HT-29 (cell line): ENCODE measurements around the gene TCF4. TPM values are rescaled to one million over a fixed set of nuclear protein-coding genes. Genes with fewer than 3 reads are reported as not detected.

ENCODE experiments used
- DNase-seq: peaks from one replicate; pipeline ENCODE4 v3.0.0-alpha.2; 2015; ENCODE audit warnings: low spot score
- total RNA-seq: library from RNA; depleted of rRNA; stranded (reverse); fragments of >200 nt; shearing (Covaris generic); gene quantifications from 2 replicates; pipeline ENCODE4 v1.2.3, GENCODE V29; 2014

Gene TCF4
- total RNA-seq, 1 experiment from 2014 or later = 0.58 TPM

- no peak for DNase-seq
These were observed 322.0 kb downstream of the TCF4 start for GRCh38 chr18:55265984-55266383.

DNA sequence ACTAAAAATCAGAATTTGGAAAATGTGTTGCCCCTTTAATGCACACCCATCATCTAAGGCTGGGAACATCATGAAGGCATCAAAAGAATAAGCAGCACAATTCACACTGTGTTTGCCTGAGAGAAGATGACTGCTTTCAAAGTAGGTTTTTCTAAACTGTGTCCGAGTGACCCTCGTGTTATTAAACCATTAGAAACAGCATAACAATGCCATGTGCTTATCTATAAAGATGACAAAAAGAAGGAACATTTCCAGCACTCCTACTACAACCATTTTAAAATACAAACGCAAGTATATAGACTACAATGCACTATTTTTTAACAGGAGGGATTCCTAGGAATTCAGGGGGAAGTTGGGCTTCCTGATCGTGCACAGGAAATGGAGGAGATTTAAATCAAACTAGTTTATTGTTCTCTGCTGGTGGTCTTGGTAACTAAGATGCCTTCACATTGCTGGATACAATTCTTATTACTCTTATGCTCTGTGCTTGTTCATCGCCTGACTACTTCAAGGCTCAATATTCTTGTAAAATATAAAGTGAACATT, 322.8 kb downstream of the TCF4 start:
- DNase-seq = no peak

DNA sequence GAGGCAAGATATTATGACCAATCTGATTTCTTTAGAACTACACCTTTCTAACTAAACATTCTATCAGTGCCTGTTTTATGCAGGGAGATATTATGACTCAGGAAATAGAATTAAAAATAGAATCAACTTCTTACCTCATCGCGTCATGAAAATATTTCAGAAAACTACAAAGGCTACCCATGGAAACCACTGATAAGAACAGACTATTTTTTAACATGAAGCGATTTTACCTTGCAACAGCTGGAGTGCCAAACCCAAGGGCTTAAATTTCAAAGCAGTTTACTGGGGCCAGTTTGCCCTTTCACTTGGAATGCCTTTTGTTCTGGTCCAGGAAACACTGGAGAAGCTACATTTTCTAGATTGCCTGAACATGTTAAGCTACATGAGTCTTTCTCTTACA, 323.9 kb downstream of the TCF4 start:
- peak; percentile 34 for DNase-seq

GRCh38 chr18:55262021-55262560, 325.9 kb downstream of the TCF4 start:
- DNase-seq = no peak

- DNase-seq = no peak
These were observed 326.7 kb downstream of the TCF4 start for GRCh38 chr18:55261253-55261652.

DNA sequence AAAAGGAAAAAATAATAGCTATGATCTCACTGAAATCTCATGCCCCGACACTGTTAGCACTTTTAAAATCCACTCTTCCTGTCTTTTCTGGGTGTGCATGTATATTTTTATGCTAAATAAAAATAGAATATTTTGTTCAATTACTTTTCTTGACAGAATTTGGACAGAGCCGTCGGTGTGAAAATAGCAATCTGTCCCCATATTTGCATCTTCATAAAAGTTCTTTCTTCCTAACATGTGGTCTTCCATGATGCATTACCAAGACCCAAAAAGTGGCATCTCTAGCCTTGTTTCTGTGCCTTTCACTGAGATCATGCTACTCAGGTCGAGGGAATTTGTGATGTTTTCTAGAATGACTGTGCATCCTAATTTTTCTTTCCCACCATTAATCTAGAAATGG, 329.9 kb downstream of the TCF4 start:
- no peak for DNase-seq

- DNase-seq = no peak
These were observed 331.1 kb downstream of the TCF4 start for GRCh38 chr18:55256929-55257289.

- peak; percentile 10 for DNase-seq
These were observed 331.6 kb downstream of the TCF4 start for GRCh38 chr18:55256226-55256928.

GRCh38 chr18:55253814-55254213, 334.2 kb downstream of the TCF4 start:
- DNase-seq = no peak

GRCh38 chr18:55252901-55253300, 335.1 kb downstream of the TCF4 start:
- DNase-seq = no peak

DNA sequence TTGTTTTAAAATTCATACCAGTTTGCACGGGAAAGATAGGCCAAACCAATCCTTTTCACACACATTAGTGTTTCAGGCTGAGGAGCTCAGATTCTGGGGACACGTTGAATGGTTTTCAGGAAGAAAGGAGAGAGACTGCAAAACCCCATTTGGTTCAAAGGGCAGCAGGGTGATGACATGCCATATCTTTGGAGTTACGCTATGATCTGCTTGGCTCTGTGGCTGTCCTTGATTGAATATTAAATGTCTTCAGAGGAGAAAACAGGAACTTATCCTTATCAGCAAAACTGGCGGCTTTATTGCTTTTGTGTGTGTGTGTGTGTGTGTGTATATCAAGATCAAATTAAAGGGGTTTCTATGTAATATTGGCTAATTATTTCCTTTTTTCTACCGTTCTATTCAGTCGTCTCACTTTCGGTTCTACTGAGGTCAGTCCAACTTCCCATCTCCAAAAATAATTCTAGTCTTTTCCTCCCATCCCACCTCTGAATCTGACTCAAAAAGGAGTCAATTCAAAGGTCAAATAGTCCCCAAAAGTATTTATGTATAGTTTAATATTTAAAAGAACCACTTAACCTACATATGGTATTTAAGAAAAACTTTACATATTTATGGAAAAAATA, 335.8 kb downstream of the TCF4 start:
- peak; percentile 22 for DNase-seq

DNA sequence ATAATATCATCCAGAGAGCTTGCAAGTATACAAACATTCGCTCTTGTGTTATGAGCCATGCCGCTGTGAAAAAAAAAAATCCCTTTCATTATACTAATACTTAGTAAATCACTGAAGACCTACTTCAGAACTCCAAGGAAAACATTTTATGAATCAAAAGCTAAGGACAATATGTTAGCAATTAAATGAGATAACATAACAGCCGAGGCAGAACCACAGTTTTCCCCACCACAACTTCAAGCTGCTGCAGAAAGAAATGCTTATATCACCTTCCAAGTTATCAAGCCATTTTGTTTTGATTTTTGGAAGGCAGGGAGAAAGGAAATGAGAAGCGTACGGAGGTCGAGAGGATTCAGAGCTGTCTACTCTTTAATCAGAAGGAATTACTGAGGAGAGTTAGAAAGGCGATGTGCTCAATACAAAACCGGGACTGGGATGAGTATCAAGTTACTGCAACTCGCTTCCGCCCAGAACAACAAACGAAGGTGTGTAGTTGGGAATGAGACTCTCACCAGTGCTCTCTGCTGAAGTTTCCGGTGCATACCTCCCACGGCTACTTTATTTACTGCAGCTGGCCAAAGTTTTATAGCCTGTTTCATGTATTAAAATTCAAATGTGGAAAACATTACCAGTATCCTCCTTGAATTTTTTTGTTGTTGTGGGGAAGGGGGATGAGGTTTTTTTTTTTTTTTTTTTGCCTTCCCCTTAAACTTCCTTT, 336.6 kb downstream of the TCF4 start:
- DNase-seq = peak; percentile 43

- peak; percentile 12 for DNase-seq
These were observed 337.2 kb downstream of the TCF4 start for GRCh38 chr18:55250768-55251173.

DNA sequence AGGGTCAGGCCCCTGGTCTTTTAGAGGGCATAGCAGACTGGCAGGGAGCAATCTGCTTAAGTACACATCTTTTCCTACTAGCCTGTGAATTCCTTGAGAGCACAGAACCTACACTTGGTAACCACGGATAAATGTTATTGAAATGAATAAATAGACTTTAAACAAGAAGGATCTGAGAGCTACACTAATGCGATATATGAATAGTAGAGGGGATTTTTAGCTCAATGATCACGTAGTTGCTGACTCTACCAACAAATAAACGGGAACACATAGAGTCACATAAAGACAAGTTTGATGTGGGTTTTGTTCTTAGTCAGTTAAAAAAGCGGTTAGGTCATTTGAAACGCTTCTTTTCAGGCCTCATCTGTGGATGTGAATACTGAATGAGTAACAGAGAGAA, 338.4 kb downstream of the TCF4 start:
- DNase-seq = no peak

GRCh38 chr18:55248495-55248894, 339.5 kb downstream of the TCF4 start:
- no peak for DNase-seq

GRCh38 chr18:55247032-55247431, 341.0 kb downstream of the TCF4 start:
- DNase-seq = no peak

DNA sequence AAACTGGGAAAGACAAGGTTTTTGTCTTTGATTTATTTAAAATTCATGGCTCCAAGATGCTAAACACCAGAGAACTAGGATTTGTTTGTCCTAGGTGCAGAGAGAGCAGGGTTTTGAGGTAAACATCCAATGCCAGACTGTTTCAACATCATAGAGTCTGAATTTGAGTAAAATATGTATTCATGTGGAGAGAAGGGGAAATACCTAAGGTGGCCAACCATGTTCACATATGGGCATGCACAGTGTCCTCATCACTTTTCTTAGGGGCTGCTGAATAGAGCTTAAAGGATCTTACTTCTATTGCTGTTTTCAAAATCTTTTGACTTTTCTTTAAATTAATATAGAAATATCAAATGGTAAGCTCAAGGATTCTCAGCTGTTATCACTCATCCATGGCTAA, 341.7 kb downstream of the TCF4 start:
- DNase-seq = no peak

DNA sequence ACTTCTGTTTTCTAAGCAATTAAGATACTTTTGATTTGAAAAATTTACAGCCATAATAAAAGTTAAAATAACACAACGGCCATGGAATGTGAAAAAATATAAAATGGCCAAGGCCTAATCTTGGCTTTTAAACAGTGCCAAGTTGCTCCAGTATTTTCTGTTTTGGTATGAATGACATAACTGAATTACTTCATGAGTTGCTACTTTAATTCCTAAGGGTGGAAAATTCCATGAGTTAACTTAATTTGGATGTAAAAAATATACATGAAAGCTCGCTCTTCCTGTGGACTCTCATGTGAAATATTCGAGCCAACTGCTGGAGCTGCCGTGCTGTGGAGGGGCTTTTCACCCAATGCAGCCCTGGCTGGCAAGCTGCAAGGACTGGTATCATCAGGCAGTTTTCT, 342.8 kb downstream of the TCF4 start:
- DNase-seq = no peak

GRCh38 chr18:55244546-55244945, 343.4 kb downstream of the TCF4 start:
- no peak for DNase-seq

- DNase-seq = no peak
These were observed 344.1 kb downstream of the TCF4 start for GRCh38 chr18:55243857-55244256.

- no peak for DNase-seq
These were observed 344.7 kb downstream of the TCF4 start for GRCh38 chr18:55243255-55243654.

- DNase-seq = no peak
These were observed 347.0 kb downstream of the TCF4 start for GRCh38 chr18:55240978-55241377.
